Testis (tissue), 3 donors: ENCODE results near the gene GARNL3. TPM values are rescaled to one million over a fixed set of nuclear protein-coding genes. Genes with fewer than 3 reads are reported as not detected.
A peak's percentile ranks its signal among the peaks of the same experiment; 100 is the strongest.

Source experiments
- DNase-seq: peaks from one replicate; pipeline ENCODE4 v3.0.0-alpha.2; 2019
- H3K27ac ChIP-seq, 2 donors: fragments of 200-600 bp; sonication (generic); one replicate each; pipeline ENCODE4 v1.5.1; 2019
- H3K27me3 ChIP-seq: fragments of 200-600 bp; sonication (generic); one replicate; pipeline ENCODE4 v1.5.1; 2019
- H3K36me3 ChIP-seq: fragments of 200-600 bp; sonication (generic); one replicate; pipeline ENCODE4 v1.5.1; 2017; ENCODE audit warnings: low read depth; ENCODE audit errors: missing control alignments
- H3K4me1 ChIP-seq: fragments of 200-600 bp; sonication (generic); one replicate; pipeline ENCODE4 v1.5.1; 2019
- H3K4me3 ChIP-seq, 2 donors: fragments of 200-600 bp; sonication (generic); one replicate each; pipeline ENCODE4 v1.5.1; 2017 to 2019
- H3K9me3 ChIP-seq: fragments of 200-600 bp; sonication (generic); one replicate; pipeline ENCODE4 v1.5.1; 2017
- POLR2A ChIP-seq: fragments of 450-650 bp; IDR thresholded peaks from one replicate; pipeline ENCODE4 v1.6.1; 2017; ENCODE audit warnings: antibody characterized with exemption, mild to moderate bottlenecking, moderate library complexity
- WGBS, 2 donors: methylation state at CpG; one replicate each; pipeline ENCODE4 v1.1.5; 2018; 5-methylcytosine and 5-hydroxymethylcytosine counted together
- intact Hi-C: fragments of 100-400 bp; cut with DNase I; formaldehyde crosslinking; loops from one replicate; pipeline ENCODE4 v1.15.1; 2023; ENCODE audit warnings: low total_unique reads
- polyA plus RNA-seq: library from polyadenylated mRNA; stranded (reverse); fragments of 350-450 nt; fragmentation: Illumina TruSeq; extraction: RNeasy Lipid Tissue Mini Kit (QIAGEN cat#74804); gene quantifications from one replicate; pipeline ENCODE4 v1.2.3, GENCODE V29; 2014; ENCODE audit warnings: low read depth, low replicate concordance; ENCODE audit not compliant: insufficient read depth
- total RNA-seq, 2 donors: library from RNA; depleted of rRNA; stranded (reverse); fragments of >200 nt; gene quantifications; one replicate each; pipeline ENCODE4 v1.2.3, GENCODE V29; 2016
- TF ChIP-seq, protein P1 (sequence below), 3 experiments: fragments of 450-650 bp in 2 of 3; fragments of 200-600 bp in 1 of 3; sonication (generic) in 1 of 3; IDR thresholded peaks; one replicate each; pipeline ENCODE4 v1.5.1; 2016 to 2019; ENCODE audit warnings: antibody characterized with exemption in 3 of 3, mild to moderate bottlenecking in 2 of 3, moderate library complexity in 1 of 3

The GARNL3 gene
- total and polyA plus RNA-seq, 3 donors from 2014 or later: 12.9 to 42.8 (median 25.9) TPM

DNA sequence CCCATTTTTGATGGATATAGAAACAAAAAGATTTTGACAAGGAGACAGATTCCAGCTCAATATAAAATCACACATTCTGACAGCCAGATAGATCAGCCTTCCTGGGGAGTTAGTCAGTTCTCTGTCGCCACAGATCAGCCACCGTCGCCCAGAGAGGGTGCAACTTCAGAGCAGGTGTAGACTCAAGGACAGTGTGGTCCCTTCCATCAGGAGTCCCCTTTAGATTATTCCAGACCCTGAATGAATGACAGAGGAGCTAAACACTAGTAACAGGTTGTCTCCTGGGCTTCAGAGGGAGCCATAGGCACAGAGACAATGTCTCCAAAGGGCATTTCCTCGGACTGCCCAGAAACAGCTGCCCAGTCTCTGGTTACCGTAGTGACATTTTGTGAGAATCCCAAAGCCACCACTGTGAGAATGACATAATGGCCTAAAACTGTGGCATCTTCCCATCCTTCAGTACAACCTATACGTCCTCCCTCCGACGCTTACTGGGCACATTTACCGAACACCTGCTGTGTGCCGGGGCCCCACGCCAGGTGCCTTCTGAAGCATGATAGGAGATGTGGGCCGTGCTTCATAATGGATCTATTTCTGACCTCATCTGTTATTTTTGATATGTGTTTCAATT, 85.0 kb downstream of the GARNL3 start:
- H3K36me3 ChIP-seq: no peaks in the 10 kb centered on the region
- no peaks in the 10 kb centered on the region for H3K27me3 ChIP-seq
- H3K27ac ChIP-seq: no peak overlapping the region
- intact Hi-C loops: no loop called here
- no peaks in the 10 kb centered on the region for H3K4me1 ChIP-seq
- no peaks in the 10 kb centered on the region for H3K9me3 ChIP-seq
- WGBS, 2 donors: 92 to 96% methylated on average over 12 of the region's 12 CpGs
- no peak for DNase-seq
- H3K4me3 ChIP-seq: no peak overlapping the region
- TF ChIP-seq, protein P1, sequence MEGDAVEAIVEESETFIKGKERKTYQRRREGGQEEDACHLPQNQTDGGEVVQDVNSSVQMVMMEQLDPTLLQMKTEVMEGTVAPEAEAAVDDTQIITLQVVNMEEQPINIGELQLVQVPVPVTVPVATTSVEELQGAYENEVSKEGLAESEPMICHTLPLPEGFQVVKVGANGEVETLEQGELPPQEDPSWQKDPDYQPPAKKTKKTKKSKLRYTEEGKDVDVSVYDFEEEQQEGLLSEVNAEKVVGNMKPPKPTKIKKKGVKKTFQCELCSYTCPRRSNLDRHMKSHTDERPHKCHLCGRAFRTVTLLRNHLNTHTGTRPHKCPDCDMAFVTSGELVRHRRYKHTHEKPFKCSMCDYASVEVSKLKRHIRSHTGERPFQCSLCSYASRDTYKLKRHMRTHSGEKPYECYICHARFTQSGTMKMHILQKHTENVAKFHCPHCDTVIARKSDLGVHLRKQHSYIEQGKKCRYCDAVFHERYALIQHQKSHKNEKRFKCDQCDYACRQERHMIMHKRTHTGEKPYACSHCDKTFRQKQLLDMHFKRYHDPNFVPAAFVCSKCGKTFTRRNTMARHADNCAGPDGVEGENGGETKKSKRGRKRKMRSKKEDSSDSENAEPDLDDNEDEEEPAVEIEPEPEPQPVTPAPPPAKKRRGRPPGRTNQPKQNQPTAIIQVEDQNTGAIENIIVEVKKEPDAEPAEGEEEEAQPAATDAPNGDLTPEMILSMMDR (IDR thresholded peaks at IDR 0.05): no peak
- TF ChIP-seq POLR2A: no peak

DNA sequence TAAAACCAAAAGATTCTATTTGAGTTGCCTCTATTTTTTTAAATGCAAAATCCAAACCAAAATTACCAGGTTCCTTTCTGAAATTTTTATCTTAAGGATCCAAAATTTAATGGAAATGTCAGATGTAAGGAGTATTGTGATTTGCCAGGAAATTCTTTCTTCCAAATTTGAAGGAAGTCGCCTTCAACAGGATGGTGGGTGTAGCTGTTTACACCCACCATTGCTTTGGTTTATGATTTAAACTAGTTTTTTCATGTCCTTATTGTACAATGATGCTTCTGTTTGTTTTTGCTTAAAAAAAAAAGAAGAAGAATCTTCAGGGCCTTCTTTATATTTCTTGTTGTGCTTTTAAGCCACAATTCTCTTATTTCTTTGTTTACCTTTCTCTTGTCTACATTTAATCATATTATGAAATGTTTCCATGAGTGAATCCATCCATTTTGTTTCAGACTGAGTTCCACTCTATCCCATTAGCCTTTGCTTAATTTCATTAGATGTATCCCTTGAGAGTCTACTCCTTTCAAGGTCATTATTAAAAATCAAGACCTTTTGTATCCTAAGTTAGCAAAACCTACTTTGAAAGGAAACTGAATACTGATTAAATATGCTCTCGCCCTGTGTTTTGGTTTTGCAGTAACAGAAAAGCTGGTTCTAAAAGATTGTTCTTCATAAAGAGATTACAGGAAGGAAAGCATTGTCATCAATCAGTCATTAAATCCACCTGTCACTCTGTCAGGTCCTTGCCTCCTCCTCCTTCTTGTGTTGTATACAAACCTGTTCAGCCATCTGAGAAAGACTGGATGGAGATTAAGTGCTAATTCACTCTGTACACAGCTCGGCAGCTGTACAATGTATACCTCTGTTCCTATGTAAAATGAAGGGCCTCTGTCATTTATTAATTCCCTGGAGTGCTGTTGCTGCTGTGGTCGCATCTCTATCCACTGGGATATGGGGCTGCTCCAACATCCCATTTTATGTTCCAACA, 86.9 kb downstream of the GARNL3 start:
- TF ChIP-seq, protein P1 (IDR thresholded peaks at IDR 0.05): no peak
- TF ChIP-seq POLR2A: no peak
- Histone ChIP-seq H3K4me3 (no peak overlapping the region), H3K27ac (peak overlapping the region in 1 of 2 donors; percentile 21), H3K27me3 (no peaks in the 10 kb centered on the region), H3K36me3 (no peaks in the 10 kb centered on the region), H3K9me3 (no peaks in the 10 kb centered on the region), H3K4me1 (no peaks in the 10 kb centered on the region)
- DNase-seq: no peak
- intact Hi-C loops: no loop called here
- WGBS, 2 donors: 80 to 85% methylated on average over 4 of the region's 4 CpGs

DNA sequence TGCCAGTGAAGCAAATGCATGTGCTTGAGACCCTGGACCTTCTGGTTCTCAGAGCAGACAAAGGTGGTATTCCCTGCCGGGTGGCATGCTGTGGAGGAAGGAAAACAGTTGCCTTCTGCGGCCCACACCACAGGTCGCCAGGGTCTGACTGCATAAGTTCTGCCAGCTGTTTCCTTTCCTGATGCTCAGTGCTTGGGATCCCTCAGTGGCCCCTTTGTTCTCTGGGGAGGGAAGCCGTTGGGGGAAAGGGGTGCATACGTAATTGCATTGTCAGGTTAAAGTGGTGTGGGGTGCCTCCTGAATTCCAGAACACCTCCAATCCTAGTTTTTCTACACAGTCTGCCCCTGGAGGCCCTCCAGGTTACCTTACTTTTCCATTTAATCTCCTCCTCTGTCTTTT, 89.3 kb downstream of the GARNL3 start:
- H3K27ac ChIP-seq: no peak overlapping the region
- TF ChIP-seq, protein P1 (IDR thresholded peaks at IDR 0.05): no peak
- TF ChIP-seq POLR2A: no peak
- intact Hi-C loops: no loop called here
- no peaks in the 10 kb centered on the region for H3K36me3 ChIP-seq
- H3K4me1 ChIP-seq: no peaks in the 10 kb centered on the region
- H3K9me3 ChIP-seq: no peaks in the 10 kb centered on the region
- no peak for DNase-seq
- H3K27me3 ChIP-seq: no peaks in the 10 kb centered on the region
- 74 to 91% methylated on average over 5 of the region's 5 CpGs for WGBS, 2 donors
- H3K4me3 ChIP-seq: no peak overlapping the region

DNA sequence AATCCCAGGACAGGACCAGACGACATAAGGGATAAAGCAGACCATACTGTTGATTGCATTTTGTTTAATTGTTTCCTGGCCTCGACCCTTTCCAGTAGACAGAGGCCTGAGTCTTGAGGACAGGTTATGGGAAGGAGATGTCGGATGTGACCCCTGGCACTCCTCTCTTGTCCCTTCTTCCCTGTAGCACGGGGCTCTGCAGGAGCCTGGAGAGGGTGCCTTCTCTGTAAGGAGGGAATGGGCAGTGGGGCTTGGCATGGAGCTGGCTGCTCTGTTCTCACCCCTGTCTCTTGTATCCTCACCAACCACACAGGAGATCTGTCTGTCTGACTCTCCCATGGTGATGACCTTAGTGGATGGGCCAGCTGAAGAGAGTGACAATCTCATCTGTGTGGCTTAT, 92.3 kb downstream of the GARNL3 start:
- Histone ChIP-seq H3K9me3 (no peaks in the 10 kb centered on the region), H3K4me1 (no peaks in the 10 kb centered on the region), H3K27ac (no peak overlapping the region), H3K4me3 (no peak overlapping the region), H3K36me3 (no peaks in the 10 kb centered on the region), H3K27me3 (no peaks in the 10 kb centered on the region)
- no peak for DNase-seq
- WGBS, 2 donors: 87 to 90% methylated on average over 4 of the region's 4 CpGs
- TF ChIP-seq, protein P1 (IDR thresholded peaks at IDR 0.05): no peak
- no peak for TF ChIP-seq POLR2A
- intact Hi-C loops: no loop called here
